ENCODE measurements around the gene DSTYK.
A peak's percentile ranks its signal among the peaks of the same experiment; 100 is the strongest.
"Not testable (repeated sequence)": the region's sequence is repeated elsewhere in the genome, so short reads cannot be mapped to it uniquely, and the experiment has no call there.

Gene DSTYK

GRCh38 chr1:205240118-205240517 lies 28.6 kb upstream of the DSTYK start:
- DNase-seq (ENCODE audit: low spot score) = no peak

- no peak for DNase-seq (ENCODE audit: low spot score)
Measured at GRCh38 chr1:205239078-205239477, 27.6 kb upstream of the DSTYK start.

DNA sequence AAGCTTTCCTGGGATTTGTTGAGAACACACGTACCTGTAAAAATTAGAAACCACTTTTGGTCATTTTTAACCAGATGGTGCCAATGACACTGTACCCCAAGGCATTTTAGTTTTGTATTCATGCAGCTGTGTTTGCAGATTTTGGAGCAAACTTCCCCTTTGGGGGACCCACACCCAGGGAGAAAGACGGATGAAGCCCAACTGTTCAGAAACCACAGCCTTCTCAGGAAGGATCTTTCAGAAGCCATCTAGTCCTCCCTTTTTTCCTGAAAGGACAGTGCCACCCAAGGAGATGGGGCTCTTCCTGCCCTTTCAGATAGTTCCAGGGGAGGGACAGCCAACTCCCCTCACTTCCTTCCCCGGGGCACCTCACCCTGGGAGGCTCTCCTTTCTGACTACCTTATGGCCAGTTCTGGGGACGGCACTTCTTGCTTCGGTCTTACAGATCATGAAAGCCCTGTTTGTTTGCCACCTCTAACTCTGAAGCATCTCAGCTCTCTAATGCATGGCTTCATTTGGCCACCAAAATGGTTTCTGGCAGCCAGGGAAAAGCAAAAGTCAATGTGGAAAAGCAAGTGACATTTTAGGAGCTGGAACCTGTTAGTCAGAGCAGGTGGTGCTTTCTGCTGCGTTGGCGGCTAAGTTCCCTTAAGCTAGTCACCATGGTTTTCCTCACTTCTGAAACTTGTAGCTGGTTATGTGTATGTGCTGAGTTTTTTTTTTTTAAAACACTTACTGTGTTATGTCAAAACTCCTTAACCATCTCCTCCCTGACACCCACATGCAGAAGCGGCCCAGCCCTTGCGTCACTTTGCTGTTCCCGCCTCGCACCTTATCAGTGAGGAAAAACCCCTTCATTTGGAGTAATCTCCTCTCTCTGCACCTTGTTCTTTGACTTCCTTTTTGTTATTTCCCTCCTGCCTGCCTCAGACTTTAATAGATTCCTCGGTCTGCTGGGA lies 26.3 kb upstream of the DSTYK start:
- no peak for DNase-seq (ENCODE audit: low spot score)

DNA sequence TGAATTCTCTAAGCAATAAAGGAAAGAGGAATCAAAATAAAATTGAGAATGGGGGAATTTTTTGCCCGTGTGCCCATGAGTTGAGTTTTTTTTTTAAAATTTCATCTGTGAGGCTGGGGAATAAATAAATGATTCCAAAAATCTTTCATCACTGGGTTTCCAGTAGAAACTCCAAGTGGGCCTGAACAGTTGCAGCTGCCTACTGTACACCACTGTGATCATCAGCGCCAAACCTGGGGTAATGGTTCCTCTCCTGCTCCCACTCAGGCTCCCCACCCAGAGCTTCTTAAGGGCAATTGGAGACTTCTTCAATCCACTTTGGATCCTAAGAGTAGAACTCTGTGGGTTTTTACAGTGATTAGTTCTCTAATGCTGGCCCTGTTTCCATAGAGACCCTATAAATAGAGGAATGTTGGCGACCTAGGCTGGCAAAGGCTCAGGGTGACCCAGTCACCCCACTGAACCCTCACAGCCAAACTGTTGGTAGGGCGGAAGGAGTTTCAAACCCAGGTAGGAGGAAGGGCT lies 25.5 kb upstream of the DSTYK start:
- no peak for DNase-seq (ENCODE audit: low spot score)

DNA sequence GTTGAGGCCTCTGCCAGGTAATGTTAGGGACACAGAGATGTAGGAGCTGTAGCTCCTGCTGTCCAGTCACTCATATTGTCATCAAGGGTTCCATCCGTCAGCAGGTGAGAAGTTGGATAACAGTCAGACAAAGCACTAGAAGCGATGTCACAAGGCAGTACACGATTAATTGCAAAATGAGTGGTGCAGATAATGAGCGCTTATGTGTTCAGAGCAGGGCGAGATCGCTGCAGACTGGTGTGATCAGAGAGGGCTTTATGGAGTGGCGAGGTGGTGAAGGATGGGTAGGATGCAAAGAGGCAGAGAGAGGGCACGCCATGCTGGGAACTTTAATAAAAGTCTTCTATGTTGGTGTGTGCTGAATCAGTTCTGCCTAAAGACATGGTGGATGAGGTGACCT lies 25.0 kb upstream of the DSTYK start:
- no peak for DNase-seq (ENCODE audit: low spot score)

- no peak for DNase-seq (ENCODE audit: low spot score)
Measured at GRCh38 chr1:205235951-205236350, 24.4 kb upstream of the DSTYK start.

- DNase-seq (ENCODE audit: low spot score) = not testable (repeated sequence)
Measured at GRCh38 chr1:205233986-205234385, 22.5 kb upstream of the DSTYK start.

GRCh38 chr1:205232945-205233397 lies 21.5 kb upstream of the DSTYK start:
- DNase-seq (ENCODE audit: low spot score) = no peak

DNA sequence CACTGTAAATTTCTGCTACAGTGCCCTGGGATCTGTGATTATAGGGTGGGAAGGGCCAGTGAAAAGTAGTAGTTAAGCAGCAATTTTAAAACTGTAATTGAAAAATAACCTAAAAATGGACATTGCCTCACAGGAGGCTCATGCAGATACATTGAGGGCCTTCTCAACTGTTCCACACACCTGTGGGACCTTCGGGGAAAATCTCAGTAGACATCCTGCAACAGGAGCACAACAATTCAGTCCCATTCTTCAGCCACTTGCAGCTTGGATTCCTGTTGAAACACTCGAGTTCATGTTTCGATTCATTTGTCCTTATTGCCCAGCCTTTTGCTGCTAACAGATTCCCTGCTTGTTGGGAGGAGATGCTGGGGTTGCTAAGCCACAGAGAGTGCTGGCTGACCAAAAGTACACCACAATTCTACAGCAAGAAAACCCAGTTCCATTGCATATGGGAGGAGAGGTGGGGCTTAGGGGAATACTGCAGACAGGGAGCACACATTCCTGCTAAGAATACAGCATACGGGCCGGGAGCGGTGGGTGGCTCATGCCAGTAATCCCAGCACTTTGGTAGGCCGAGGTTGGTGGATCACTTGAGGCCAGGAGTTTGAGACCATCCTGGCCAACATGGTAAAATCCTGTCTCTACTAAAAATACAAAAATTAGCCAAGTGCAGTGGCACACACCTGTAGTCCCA lies 20.8 kb upstream of the DSTYK start:
- DNase-seq (ENCODE audit: low spot score) = no peak

GRCh38 chr1:205230982-205231381 lies 19.5 kb upstream of the DSTYK start:
- DNase-seq (ENCODE audit: low spot score) = no peak

- no peak for DNase-seq (ENCODE audit: low spot score)
Measured at GRCh38 chr1:205229916-205230700, 18.6 kb upstream of the DSTYK start.

DNA sequence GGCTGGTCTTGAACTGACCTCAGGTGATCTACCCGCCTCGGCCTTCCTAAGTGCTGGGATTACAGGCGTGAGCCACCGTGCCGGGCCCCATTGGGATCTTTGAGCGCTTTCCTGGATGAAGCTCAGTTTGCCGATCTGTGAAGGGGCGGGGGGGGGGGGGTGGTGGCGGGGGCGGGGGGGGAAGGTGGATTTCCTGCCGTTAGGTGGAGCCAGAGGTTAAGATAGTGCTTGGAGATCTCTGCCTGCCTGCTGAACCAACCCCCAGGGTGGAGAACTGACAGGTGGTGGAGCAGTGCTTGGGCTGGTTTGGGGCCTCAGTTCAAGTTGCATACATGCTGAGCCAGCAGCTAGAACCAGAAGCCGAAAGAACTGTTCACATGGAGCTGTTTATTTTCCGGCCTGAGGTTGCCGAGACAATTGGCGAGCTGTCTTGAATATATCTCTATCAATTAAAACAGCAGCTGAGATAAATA lies 17.9 kb upstream of the DSTYK start:
- DNase-seq (ENCODE audit: low spot score) = peak; percentile 56

DNA sequence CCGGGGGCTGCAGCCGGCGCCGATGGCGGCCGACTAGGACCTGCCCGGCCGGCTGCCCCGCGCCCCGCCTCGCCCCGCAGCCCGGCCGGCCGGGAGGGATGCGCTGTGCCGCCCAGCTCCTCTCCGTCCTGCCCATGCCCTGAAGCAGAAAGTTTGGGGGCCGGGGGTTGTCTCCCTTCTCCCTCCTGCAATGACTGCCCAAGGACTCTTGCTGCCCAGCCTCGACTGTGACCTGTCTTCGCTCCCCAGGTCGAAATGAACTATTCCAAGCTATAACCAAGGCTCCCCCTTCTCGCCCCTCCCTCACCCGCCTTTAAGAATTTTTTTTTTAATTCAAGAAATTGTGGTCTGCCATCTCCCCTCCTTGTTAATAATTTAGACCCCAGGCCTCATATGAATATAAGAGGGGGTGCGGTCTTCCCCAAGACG lies 16.6 kb upstream of the DSTYK start:
- no peak for DNase-seq (ENCODE audit: low spot score)

DNA sequence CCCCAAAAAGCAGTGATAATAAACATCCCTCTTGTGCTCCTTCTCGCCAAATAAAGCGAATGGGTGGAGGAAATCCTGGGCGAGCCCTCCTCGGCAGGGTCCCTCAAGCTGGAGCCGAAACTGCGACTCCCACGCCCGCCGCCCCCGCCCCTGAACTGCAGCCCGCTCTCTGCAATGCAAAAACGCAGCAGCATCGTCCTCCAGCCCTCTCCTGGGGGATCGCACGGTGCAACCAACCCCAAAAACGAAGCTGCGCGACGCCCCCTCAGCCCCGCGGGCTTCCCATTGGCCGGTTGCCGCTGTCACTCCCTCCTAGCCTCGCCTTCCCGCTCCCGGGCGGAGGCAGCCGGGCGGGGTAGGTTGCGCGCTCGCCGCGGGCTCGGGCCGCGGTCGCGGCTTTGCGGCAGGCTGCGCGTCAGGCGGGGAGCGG lies 16.1 kb upstream of the DSTYK start, which contains the start of gene TMCC2:
Gene TMCC2, plus strand, starts transcription at position 363 of the 430 bp plus-strand sequence. CDS start 619 bp downstream, outside the sequence.
- DNase-seq (ENCODE audit: low spot score) = peak; percentile 89

GRCh38 chr1:205226868-205227583 lies 15.5 kb upstream of the DSTYK start:
- DNase-seq (ENCODE audit: low spot score) = peak; percentile 5

GRCh38 chr1:205225901-205226765 lies 14.6 kb upstream of the DSTYK start:
- DNase-seq (ENCODE audit: low spot score) = no peak

DNA sequence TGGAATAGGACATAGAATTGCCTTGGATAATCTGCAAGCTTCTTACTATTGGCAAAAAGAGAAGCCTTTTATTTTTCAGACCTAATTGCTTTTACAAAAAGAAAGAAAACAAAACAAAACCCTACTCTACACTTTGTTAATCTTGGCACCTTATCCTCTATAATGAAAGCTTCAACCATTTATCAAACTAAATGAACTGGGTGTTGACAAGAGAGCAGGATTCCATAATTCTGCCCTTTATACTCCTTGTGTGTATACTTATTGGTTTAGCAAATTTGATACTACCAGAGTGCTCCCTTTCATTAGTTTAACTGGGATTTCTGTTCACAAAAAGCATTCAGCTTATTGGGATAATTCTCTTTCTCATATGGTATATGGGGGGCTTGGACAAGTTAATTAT lies 13.2 kb upstream of the DSTYK start:
- DNase-seq (ENCODE audit: low spot score) = no peak

GRCh38 chr1:205220421-205220820 lies 8.9 kb upstream of the DSTYK start:
- no peak for DNase-seq (ENCODE audit: low spot score)

- DNase-seq (ENCODE audit: low spot score) = no peak
Measured at GRCh38 chr1:205217418-205217817, 5.9 kb upstream of the DSTYK start.

DNA sequence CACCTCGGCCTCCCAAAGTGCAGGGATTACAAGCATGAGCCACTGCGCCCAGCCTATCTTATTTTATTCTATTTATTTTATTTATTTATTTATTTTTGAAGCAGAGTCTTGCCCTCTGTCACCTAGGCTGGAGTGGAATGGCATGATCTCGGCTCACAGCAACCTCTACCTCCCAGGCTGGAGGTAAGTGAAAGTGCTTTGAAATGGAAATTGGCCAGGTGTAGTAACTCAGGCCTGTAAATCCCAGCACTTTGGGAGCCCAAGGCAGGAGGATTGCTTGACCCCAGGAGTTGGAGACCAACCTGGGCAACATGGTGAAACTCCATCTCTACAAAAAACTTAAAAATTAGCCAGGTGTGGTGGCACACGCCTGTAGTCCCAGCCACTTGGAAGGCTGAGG lies 5.1 kb upstream of the DSTYK start:
- DNase-seq (ENCODE audit: low spot score) = no peak
